HCT116 (cell line): ENCODE measurements around the gene CISD3. TPM values are rescaled to one million over a fixed set of nuclear protein-coding genes. Genes with fewer than 3 reads are reported as not detected.
A peak's percentile ranks its signal among the peaks of the same experiment; 100 is the strongest.

Source experiments
- ATAC-seq: fragments of 200-7000 bp; cut with Tn5 transposase; 2 replicates; pipeline ENCODE4 v1.9.1; 2020; ENCODE audit warnings: mild to moderate bottlenecking, moderate library complexity
- BruUV-seq: library from RNA; stranded (reverse); fragments of 400-500 nt; replicated peaks from 2 replicates; lab custom pipeline; 2021; lab: Mats Ljungman, UMichigan
- CTCF ChIA-PET: fragments of 300-600 bp; sonication (Branson Sonifier 250); formaldehyde crosslinking; loops from one replicate; lab custom pipeline; 2021; ENCODE audit warnings: antibody characterized with exemption; lab: Charles Lee
- POLR2A ChIA-PET: fragments of 300-600, 350-600 bp; sonication (Branson Sonifier 250); formaldehyde crosslinking; loops from one replicate; lab custom pipeline; 2021; ENCODE audit warnings: antibody characterized with exemption; lab: Charles Lee
- RAD21 ChIA-PET, 2 experiments: fragments of 300-600 bp; sonication (Branson Sonifier 250); formaldehyde crosslinking; loops; one replicate each; lab custom pipeline; 2023; ENCODE audit warnings: low total read pairs in 2 of 2; ENCODE audit not compliant: uncharacterized antibody in 2 of 2, unreplicated experiment in 2 of 2, low non-redundant PET in 1 of 2; lab: Charles Lee
- DNase-seq: peaks from one replicate; pipeline ENCODE4 v3.0.0-alpha.2; 2010; ENCODE audit warnings: low read depth, low spot score
- H2AFZ ChIP-seq: fragments of 200-600 bp; shearing (Covaris generic), sonication (generic); 2 replicates; pipeline ENCODE4 v1.6.1; 2017; ENCODE audit warnings: low read depth, mixed run types, mixed read lengths, antibody characterized with exemption, low read length; ENCODE audit not compliant: poor library complexity, severe bottlenecking
- H3K27ac ChIP-seq: 2 replicates; pipeline ENCODE4 v1.5.1; 2012; ENCODE audit warnings: low read depth, low read length
- H3K27me3 ChIP-seq: fragments of 200-600 bp; sonication (generic); 2 replicates; pipeline ENCODE4 v1.6.1; 2016; ENCODE audit warnings: mixed run types, low read length, mixed read lengths; ENCODE audit not compliant: insufficient read depth
- H3K36me3 ChIP-seq, 2 experiments: fragments of 200-500 bp in 1 of 2; fragments of 200-600 bp in 1 of 2; sonication (Bioruptor generic) in 1 of 2; sonication (generic) in 1 of 2; 2 replicates each; pipeline versions ENCODE4 v1.5.1 to v1.6.1; 2014 to 2016; ENCODE audit warnings: low read length in 2 of 2, inconsistent platforms in 1 of 2, mixed read lengths in 1 of 2, mixed run types in 1 of 2; ENCODE audit not compliant: insufficient read depth in 2 of 2, control insufficient read depth in 1 of 2
- H3K4me1 ChIP-seq, 2 experiments: fragments of 200-600 bp in 1 of 2; sonication (generic) in 1 of 2; 2 replicates each; pipeline versions ENCODE4 v1.5.1 to v1.6.1; 2012 to 2017; ENCODE audit warnings: low read length in 2 of 2, inconsistent platforms in 1 of 2, mild to moderate bottlenecking in 1 of 2, mixed read lengths in 1 of 2, mixed run types in 1 of 2, moderate library complexity in 1 of 2; ENCODE audit not compliant: insufficient read depth in 2 of 2, control insufficient read depth in 1 of 2
- H3K4me2 ChIP-seq: fragments of 200-600 bp; sonication (generic); 2 replicates; pipeline ENCODE4 v1.6.1; 2017; ENCODE audit warnings: mixed run types, low read length, mixed read lengths
- H3K4me3 ChIP-seq, 2 experiments: fragments of 200-600 bp in 1 of 2; sonication (generic) in 1 of 2; replicated peaks in 1 of 2; 2 replicates each; pipeline ENCODE4 v1.5.1; 2011 to 2016; ENCODE audit warnings: low read length in 2 of 2, control low read depth in 1 of 2, low read depth in 1 of 2, mild to moderate bottlenecking in 1 of 2, mixed read lengths in 1 of 2, mixed run types in 1 of 2
- H3K79me2 ChIP-seq: fragments of 200-600 bp; sonication (generic); 2 replicates; pipeline ENCODE4 v1.6.1; 2017; ENCODE audit warnings: mild to moderate bottlenecking, mixed run types, low read length, moderate library complexity, mixed read lengths; ENCODE audit not compliant: insufficient read depth
- H3K9ac ChIP-seq: fragments of 200-600 bp; sonication (generic); 2 replicates; pipeline ENCODE4 v1.6.1; 2016; ENCODE audit warnings: low read length, mixed read lengths
- H3K9me2 ChIP-seq: fragments of 200-600 bp; sonication (generic), shearing (Covaris generic); 2 replicates; pipeline ENCODE4 v1.6.1; 2017; ENCODE audit warnings: mixed run types, mild to moderate bottlenecking, moderate library complexity; ENCODE audit not compliant: insufficient read depth
- H3K9me3 ChIP-seq, 2 experiments: fragments of 200-500 bp in 1 of 2; fragments of 200-600 bp in 1 of 2; sonication (Bioruptor generic) in 1 of 2; sonication (generic) in 1 of 2; 2 replicates each; pipeline ENCODE4 v1.6.1; 2014 to 2017; ENCODE audit warnings: low read length in 2 of 2, mixed read lengths in 2 of 2, inconsistent platforms in 1 of 2, low read depth in 1 of 2, mild to moderate bottlenecking in 1 of 2, mixed run types in 1 of 2, moderate library complexity in 1 of 2; ENCODE audit not compliant: control insufficient read depth in 1 of 2, insufficient read depth in 1 of 2
- H4K20me1 ChIP-seq: fragments of 200-600 bp; sonication (generic), shearing (Covaris generic); 2 replicates; pipeline ENCODE4 v1.6.1; 2017; ENCODE audit warnings: mixed run types, mild to moderate bottlenecking, moderate library complexity; ENCODE audit not compliant: insufficient read depth
- CBX3 ChIP-seq: IDR thresholded peaks from 2 replicates; pipeline ENCODE4 v1.6.1; 2012; ENCODE audit warnings: low read depth
- EGR1 ChIP-seq: IDR thresholded peaks from 2 replicates; pipeline ENCODE4 v1.6.1; 2012; ENCODE audit warnings: low read depth
- JUND ChIP-seq: IDR thresholded peaks from 2 replicates; pipeline ENCODE4 v1.6.1; 2012
- SP1 ChIP-seq: IDR thresholded peaks from 2 replicates; pipeline ENCODE4 v1.6.1; 2012; ENCODE audit warnings: low read depth
- SRF ChIP-seq: IDR thresholded peaks from 2 replicates; pipeline ENCODE4 v1.6.1; 2012; ENCODE audit warnings: low read depth
- TCF7L2 ChIP-seq: IDR thresholded peaks from 2 replicates; pipeline ENCODE4 v1.7.0; 2011; ENCODE audit warnings: borderline replicate concordance, inconsistent platforms; ENCODE audit not compliant: insufficient read depth, insufficient read length; ENCODE audit errors: extremely low read depth
- ZBTB33 ChIP-seq: IDR thresholded peaks from 2 replicates; pipeline ENCODE4 v1.6.1; 2011; ENCODE audit warnings: mild to moderate bottlenecking, low read length, moderate library complexity; ENCODE audit not compliant: insufficient replicate concordance; ENCODE audit errors: extremely low read depth
- intact Hi-C: fragments of 100-400 bp; cut with micrococcal nuclease; formaldehyde crosslinking; loops from 2 replicates; pipeline ENCODE4 v1.10.0; 2022
- total RNA-seq: library from RNA; stranded (reverse); gene quantifications from one replicate; pipeline ENCODE4 v1.2.1, GENCODE V29; 2021; ENCODE audit not compliant: unreplicated experiment

Gene CISD3
- total RNA-seq, 1 experiment from 2014 or later = 50.2 TPM

DNA sequence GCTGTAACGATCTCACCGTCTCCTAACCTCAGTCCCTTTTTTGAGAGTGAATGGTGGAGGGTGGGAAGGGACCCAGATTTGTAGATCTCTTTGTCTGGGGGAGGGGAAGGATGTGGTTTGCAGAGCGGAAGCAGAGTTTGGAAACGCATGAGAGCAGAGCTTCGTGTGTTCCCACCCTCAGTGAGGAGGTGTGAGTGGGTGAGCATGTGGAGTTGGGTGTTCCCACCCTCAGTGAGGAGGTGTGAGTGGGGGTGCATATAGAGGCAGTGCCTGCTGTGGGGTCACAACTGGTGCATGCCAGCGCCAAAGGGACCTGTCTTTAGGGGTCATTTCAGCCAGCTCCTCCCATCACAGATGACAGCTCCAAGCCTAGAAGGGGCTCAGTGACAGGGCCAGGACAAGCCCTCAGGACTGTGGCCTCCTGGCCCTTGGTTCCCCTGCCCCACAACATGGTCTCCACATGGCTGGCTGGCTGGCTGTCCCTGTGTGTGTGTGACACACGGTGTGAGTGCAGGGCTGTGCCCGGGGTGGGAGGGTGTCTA lies 1.8 kb upstream of the CISD3 start:
- no peak for DNase-seq
- Histone ChIP-seq H2AFZ (no peak overlapping the region), H3K4me1 (peaks cover 11 to 27% of the 10 kb centered on the region in 2 experiments; a peak in 3 of 4 replicates), H3K9ac (no peak overlapping the region), H3K4me3 (no peak overlapping the region), H3K9me3 (no peaks in the 10 kb centered on the region), H3K9me2 (no peaks in the 10 kb centered on the region), H4K20me1 (no peaks in the 10 kb centered on the region), H3K36me3 (peaks cover 2 to 14% of the 10 kb centered on the region in 2 experiments; a peak in 2 of 4 replicates), H3K27me3 (no peaks in the 10 kb centered on the region), H3K4me2 (no peak overlapping the region), H3K27ac (no peak overlapping the region; the same call in 1 of the 2 replicates), H3K79me2 (peaks cover 30% of the 10 kb centered on the region)
- intact Hi-C loops = no loop called here
- ChIA-PET POLR2A (no interaction called here), RAD21 (no interaction called here), CTCF (no interaction called here)
- TF ChIP-seq TCF7L2 (no peak), JUND (no peak), CBX3 (no peak), SP1 (no peak), SRF (no peak)
- ATAC-seq = no peak
- BruUV-seq = no TSS peak

DNA sequence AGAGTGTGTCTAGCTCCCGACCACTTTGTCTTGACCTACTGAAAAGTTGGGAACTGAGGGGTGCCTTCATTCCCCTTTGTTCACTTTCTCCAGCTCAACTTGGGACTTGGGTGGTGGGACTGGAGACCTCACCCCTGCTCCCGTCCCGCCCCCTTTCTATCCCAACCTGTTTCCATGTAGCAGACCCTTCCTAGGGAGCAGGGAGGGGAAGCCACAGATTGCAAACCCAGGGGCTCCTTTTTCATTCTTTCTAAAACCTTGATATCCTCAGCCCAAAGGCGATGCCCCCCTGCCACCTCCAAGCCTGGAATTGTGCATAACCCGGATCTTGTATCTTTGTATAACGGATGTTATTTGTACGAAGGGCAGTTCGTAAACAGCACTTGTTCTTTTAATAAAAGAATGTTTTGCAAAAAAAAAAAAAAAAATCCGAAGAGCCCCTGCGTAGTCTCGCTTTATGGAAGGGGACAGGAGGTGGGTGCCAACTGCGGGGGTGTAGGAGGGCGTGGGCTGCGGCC lies 714 bp upstream of the CISD3 start:
- no peak for ATAC-seq
- peaks cover 11 to 32% of the 10 kb centered on the region in 2 experiments; a peak in 3 of 4 replicates for H3K4me1 ChIP-seq
- peak overlapping the region; percentile 66 for H3K9ac ChIP-seq
- H3K4me3 ChIP-seq = peak overlapping the region; percentile 50 to 91
- H3K36me3 ChIP-seq = peaks cover 2 to 23% of the 10 kb centered on the region in 2 experiments; a peak in 2 of 4 replicates
- no peaks in the 10 kb centered on the region for H4K20me1 ChIP-seq
- no TSS peak for BruUV-seq
- TF ChIP-seq EGR1 = peak; percentile 47; the same call in 1 of the 2 replicates
- no peak for TF ChIP-seq ZBTB33
- RAD21 ChIA-PET = no interaction called here
- H3K4me2 ChIP-seq = peak overlapping the region; percentile 79
- no peaks in the 10 kb centered on the region for H3K9me3 ChIP-seq
- no peak for DNase-seq
- H3K27ac ChIP-seq = peak overlapping the region; percentile 96
- no peaks in the 10 kb centered on the region for H3K27me3 ChIP-seq
- H3K9me2 ChIP-seq = no peaks in the 10 kb centered on the region
- no peak overlapping the region for H2AFZ ChIP-seq
- POLR2A ChIA-PET = no interaction called here
- intact Hi-C loops = no loop called here
- CTCF ChIA-PET = no interaction called here
- peaks cover 35% of the 10 kb centered on the region for H3K79me2 ChIP-seq
